ENCODE measurements around the gene PIEZO2. TPM values are rescaled to one million over a fixed set of nuclear protein-coding genes. Genes with fewer than 3 reads are reported as not detected.

PIEZO2 gene
- total RNA-seq, 1 experiment from 2014 or later = 0.57 TPM

DNA sequence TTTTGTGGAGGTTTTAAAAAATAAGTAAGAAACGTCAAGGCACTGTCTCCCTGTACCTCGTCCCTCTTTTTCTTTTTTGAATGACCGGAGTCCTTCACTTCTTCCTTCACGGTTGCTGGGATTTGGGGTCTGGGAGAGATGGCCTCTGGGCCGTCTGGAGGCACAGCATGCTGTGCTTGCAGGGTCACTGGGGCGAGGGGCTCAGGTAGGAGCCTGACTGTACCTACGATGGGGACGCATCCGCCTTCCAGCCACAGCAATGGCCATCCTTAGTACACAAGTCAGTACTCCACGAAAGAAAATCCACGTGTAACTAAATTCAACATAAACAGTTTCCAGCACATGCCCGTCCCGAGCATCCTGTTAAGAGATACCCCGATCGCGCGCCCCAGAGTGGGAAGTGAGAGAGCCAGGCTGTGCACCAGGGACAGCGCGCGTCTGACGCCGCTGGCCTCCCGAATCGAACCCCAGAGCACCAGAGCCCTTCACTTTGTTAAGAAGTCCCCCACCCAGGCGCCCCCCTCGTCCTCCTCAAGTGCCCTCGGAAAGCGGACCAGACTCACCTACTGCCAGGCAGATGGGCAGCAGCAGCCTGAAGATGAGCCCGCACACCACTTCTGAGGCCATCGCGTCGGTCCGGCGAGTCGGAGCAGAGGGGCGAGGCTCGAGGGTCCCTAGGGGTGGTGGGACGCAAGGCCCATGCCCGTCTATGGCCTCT, 1.2 kb downstream of the PIEZO2 start:
- intact Hi-C loops (cut with micrococcal nuclease; ENCODE audit: unreplicated experiment) = no loop called here
- Histone ChIP-seq H3K27ac (ENCODE audit: low read length) (no peak overlapping the region), H3K9me3 (ENCODE audit: control insufficient read depth, insufficient read depth, low read depth, low read length) (no peaks in the 10 kb centered on the region), H3K27me3 (ENCODE audit: control insufficient read depth, insufficient read depth, low read length) (peaks cover 5% of the 10 kb centered on the region; the same call in 1 of the 2 replicates), H3K36me3 (ENCODE audit: control insufficient read depth, insufficient read depth, low read length) (no peaks in the 10 kb centered on the region), H3K4me1 (ENCODE audit: control insufficient read depth, insufficient read depth, low read length) (no peaks in the 10 kb centered on the region), H3K4me3 (ENCODE audit: low read depth in 2 of 2, low read length in 2 of 2) (no peak overlapping the region)
- no peak for TF ChIP-seq TCF7L2 (IDR thresholded peaks at IDR 0.05; ENCODE audit: low read depth, low read length)
- no peak for TF ChIP-seq SIN3A (IDR thresholded peaks at IDR 0.05; ENCODE audit: borderline replicate concordance, insufficient read depth, low read depth, low read length)
- TF ChIP-seq POLR2AphosphoS5 (IDR thresholded peaks at IDR 0.05; ENCODE audit: low read depth, low read length) = no peak
- TF ChIP-seq, protein P1, sequence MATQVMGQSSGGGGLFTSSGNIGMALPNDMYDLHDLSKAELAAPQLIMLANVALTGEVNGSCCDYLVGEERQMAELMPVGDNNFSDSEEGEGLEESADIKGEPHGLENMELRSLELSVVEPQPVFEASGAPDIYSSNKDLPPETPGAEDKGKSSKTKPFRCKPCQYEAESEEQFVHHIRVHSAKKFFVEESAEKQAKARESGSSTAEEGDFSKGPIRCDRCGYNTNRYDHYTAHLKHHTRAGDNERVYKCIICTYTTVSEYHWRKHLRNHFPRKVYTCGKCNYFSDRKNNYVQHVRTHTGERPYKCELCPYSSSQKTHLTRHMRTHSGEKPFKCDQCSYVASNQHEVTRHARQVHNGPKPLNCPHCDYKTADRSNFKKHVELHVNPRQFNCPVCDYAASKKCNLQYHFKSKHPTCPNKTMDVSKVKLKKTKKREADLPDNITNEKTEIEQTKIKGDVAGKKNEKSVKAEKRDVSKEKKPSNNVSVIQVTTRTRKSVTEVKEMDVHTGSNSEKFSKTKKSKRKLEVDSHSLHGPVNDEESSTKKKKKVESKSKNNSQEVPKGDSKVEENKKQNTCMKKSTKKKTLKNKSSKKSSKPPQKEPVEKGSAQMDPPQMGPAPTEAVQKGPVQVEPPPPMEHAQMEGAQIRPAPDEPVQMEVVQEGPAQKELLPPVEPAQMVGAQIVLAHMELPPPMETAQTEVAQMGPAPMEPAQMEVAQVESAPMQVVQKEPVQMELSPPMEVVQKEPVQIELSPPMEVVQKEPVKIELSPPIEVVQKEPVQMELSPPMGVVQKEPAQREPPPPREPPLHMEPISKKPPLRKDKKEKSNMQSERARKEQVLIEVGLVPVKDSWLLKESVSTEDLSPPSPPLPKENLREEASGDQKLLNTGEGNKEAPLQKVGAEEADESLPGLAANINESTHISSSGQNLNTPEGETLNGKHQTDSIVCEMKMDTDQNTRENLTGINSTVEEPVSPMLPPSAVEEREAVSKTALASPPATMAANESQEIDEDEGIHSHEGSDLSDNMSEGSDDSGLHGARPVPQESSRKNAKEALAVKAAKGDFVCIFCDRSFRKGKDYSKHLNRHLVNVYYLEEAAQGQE (IDR thresholded peaks at IDR 0.05; ENCODE audit: insufficient read depth in 1 of 2, low read depth in 2 of 2, low read length in 1 of 2) = no peak
- TF ChIP-seq, protein P2, sequence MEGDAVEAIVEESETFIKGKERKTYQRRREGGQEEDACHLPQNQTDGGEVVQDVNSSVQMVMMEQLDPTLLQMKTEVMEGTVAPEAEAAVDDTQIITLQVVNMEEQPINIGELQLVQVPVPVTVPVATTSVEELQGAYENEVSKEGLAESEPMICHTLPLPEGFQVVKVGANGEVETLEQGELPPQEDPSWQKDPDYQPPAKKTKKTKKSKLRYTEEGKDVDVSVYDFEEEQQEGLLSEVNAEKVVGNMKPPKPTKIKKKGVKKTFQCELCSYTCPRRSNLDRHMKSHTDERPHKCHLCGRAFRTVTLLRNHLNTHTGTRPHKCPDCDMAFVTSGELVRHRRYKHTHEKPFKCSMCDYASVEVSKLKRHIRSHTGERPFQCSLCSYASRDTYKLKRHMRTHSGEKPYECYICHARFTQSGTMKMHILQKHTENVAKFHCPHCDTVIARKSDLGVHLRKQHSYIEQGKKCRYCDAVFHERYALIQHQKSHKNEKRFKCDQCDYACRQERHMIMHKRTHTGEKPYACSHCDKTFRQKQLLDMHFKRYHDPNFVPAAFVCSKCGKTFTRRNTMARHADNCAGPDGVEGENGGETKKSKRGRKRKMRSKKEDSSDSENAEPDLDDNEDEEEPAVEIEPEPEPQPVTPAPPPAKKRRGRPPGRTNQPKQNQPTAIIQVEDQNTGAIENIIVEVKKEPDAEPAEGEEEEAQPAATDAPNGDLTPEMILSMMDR (IDR thresholded peaks at IDR 0.05) = no peak
- no TSS peak for BruUV-seq (replicated peaks)
- CTCF ChIA-PET = no interaction called here
- in situ Hi-C loops (cut with HindIII; ENCODE audit: low pct_unique_long_range_greater_than_20kb, low sequenced_read_pairs) = no loop called here
- ATAC-seq (no peak), DNase-seq (ENCODE audit: low read depth, low spot score) (no peak)
- POLR2A ChIA-PET = no interaction called here

DNA sequence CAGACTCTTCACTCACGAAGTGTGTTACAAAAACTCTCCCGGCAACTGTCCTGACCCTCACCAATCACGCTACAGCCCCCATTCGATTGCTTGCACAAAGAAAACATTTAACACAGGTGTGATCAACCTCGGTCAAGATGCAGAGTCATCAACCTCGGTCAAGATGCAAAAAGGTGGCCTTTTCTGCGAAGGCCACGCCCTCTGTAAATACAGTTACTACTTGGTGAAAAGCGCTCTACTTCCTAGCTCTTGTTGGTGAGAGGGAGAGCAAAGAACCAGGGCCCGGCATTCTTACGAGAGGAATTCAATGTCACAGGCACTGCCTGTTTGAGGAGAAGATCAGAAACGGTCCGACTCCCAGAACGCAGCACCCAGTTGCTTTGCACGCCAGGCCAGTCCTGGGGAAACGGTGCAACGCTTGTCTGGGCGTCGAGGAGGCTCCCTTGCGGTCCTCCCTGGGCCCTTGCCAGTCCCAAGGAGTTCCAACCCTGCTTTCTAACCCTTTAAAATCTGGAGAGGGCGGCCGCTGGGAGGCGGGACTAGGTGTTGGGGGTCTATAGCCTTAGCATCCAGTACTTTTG, 1.9 kb downstream of the PIEZO2 start:
- no peak overlapping the region for H3K27ac ChIP-seq (ENCODE audit: low read length)
- no peak overlapping the region for H3K4me3 ChIP-seq (ENCODE audit: low read depth in 2 of 2, low read length in 2 of 2)
- intact Hi-C loops (cut with micrococcal nuclease; ENCODE audit: unreplicated experiment) (no loop called here), in situ Hi-C loops (cut with HindIII; ENCODE audit: low pct_unique_long_range_greater_than_20kb, low sequenced_read_pairs) (no loop called here)
- ChIA-PET POLR2A (no interaction called here), CTCF (no interaction called here)
- no peaks in the 10 kb centered on the region for H3K4me1 ChIP-seq (ENCODE audit: control insufficient read depth, insufficient read depth, low read length)
- no peaks in the 10 kb centered on the region for H3K36me3 ChIP-seq (ENCODE audit: control insufficient read depth, insufficient read depth, low read length)
- H3K9me3 ChIP-seq (ENCODE audit: control insufficient read depth, insufficient read depth, low read depth, low read length) = no peaks in the 10 kb centered on the region
- TF ChIP-seq SIN3A (IDR thresholded peaks at IDR 0.05; ENCODE audit: borderline replicate concordance, insufficient read depth, low read depth, low read length) = no peak
- TF ChIP-seq TCF7L2 (IDR thresholded peaks at IDR 0.05; ENCODE audit: low read depth, low read length) = no peak
- TF ChIP-seq, protein P1 (IDR thresholded peaks at IDR 0.05; ENCODE audit: insufficient read depth in 1 of 2, low read depth in 2 of 2, low read length in 1 of 2) = no peak
- no peak for TF ChIP-seq POLR2AphosphoS5 (IDR thresholded peaks at IDR 0.05; ENCODE audit: low read depth, low read length)
- TF ChIP-seq, protein P2 (IDR thresholded peaks at IDR 0.05) = no peak
- ATAC-seq (no peak), DNase-seq (ENCODE audit: low read depth, low spot score) (no peak)
- H3K27me3 ChIP-seq (ENCODE audit: control insufficient read depth, insufficient read depth, low read length) = peaks cover 5% of the 10 kb centered on the region; the same call in 1 of the 2 replicates
- BruUV-seq (replicated peaks) = no TSS peak

All from Panc1 (cell line).